ENCODE data around the gene IKZF1.

Gene IKZF1

DNA sequence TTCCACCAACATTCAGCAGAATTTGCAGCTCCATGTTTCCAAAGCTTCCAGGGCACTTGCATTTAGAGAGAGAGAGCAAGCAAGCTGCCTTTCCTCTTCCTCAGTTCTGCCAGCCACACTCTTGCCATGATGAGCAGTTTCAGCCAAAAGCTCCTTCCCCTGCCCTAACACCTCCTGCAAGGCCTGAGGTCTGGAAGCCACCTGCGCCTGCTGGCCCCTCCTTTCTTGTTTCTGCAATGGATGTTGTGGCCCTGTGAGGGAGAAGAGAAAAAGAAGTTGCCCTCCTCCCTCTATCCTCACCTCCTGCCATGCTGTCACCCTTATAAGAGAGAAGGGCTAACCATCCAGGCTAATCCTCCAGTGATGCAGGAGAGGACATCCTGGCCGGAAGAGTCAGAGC is 48.7 kb downstream of the IKZF1 start:
- Histone ChIP-seq H3K9me2 (replicated peaks; ENCODE audit: insufficient read depth, low read length) (no peaks in the 10 kb centered on the region), H2AFZ (ENCODE audit: low read length) (no peak overlapping the region), H3K27ac (ENCODE audit: low read length) (peak overlapping the region; percentile 1; the same call in 1 of the 2 replicates), H3K4me2 (ENCODE audit: low read depth, low read length) (no peak overlapping the region), H3K79me2 (ENCODE audit: low read length) (peaks cover 96% of the 10 kb centered on the region), H3K4me3 (ENCODE audit: low read length) (no peak overlapping the region), H3K36me3 (replicated peaks; ENCODE audit: insufficient read depth, low read length) (0 out of 2 replicates have a peak, but pooled peaks cover 4% of the 10 kb centered on the region), H3K27me3 (replicated peaks; ENCODE audit: insufficient read depth, low read length) (no peaks in the 10 kb centered on the region), H3K4me1 (ENCODE audit: low read length) (peaks cover 15% of the 10 kb centered on the region; the same call in 1 of the 2 replicates), H3K9ac (ENCODE audit: low read length) (no peak overlapping the region), H3F3A (ENCODE audit: insufficient read depth, low read length) (no peaks in the 10 kb centered on the region), H4K20me1 (ENCODE audit: insufficient read depth, low read length) (no peaks in the 10 kb centered on the region), H3K9me3 (replicated peaks; ENCODE audit: insufficient read depth, low read length) (no peaks in the 10 kb centered on the region)
- TF ChIP-seq EZH2phosphoT487 (IDR thresholded peaks at IDR 0.05; ENCODE audit: low read length) (no peak), EZH2 (optimal IDR thresholded peaks at IDR 0.05; ENCODE audit: low read depth, low read length) (no peak)
- TF ChIP-seq, protein P1, sequence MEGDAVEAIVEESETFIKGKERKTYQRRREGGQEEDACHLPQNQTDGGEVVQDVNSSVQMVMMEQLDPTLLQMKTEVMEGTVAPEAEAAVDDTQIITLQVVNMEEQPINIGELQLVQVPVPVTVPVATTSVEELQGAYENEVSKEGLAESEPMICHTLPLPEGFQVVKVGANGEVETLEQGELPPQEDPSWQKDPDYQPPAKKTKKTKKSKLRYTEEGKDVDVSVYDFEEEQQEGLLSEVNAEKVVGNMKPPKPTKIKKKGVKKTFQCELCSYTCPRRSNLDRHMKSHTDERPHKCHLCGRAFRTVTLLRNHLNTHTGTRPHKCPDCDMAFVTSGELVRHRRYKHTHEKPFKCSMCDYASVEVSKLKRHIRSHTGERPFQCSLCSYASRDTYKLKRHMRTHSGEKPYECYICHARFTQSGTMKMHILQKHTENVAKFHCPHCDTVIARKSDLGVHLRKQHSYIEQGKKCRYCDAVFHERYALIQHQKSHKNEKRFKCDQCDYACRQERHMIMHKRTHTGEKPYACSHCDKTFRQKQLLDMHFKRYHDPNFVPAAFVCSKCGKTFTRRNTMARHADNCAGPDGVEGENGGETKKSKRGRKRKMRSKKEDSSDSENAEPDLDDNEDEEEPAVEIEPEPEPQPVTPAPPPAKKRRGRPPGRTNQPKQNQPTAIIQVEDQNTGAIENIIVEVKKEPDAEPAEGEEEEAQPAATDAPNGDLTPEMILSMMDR (IDR thresholded peaks at IDR 0.05; ENCODE audit: low read length): no peak
- DNase-seq: no peak

DNA sequence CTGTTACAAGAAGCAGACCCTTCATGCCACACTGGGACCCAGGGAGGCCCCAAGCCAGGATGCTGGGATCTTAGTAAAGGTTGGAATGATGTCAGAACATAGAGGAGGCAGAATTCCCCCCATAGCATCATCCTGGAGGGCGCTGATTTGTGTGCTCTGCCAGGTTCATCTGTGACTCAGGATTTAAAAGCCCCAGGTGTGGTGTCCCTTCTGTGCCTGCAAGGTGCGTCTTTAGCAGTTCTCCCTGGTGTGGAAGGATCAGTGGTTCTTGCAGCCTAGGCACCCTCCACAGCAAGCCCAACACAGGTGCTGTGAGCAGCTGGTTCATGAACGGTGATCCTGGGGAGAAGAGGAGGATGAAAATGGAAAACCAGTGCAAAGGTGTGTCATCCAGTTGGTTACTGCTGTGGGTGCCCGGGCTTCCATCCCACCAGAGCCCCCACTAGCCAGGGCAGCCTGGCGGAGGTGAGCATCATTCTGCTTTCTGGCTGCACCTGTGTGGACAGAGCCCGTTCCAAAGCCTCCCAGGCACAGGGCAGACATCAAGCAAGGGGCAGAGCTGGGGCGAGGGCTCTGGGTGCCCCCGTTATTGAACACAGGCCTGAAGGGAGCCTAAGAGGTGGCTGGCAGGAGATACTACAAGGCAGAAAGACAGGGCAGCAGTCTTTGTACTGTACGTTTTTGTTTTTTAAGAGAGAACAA is 49.5 kb downstream of the IKZF1 start:
- H3K4me1 ChIP-seq (ENCODE audit: low read length): peaks cover 15% of the 10 kb centered on the region; the same call in 1 of the 2 replicates
- no peak overlapping the region for H3K4me2 ChIP-seq (ENCODE audit: low read depth, low read length)
- H3F3A ChIP-seq (ENCODE audit: insufficient read depth, low read length): no peaks in the 10 kb centered on the region
- 0 out of 2 replicates have a peak, but pooled peaks cover 4% of the 10 kb centered on the region for H3K36me3 ChIP-seq (replicated peaks; ENCODE audit: insufficient read depth, low read length)
- H3K9me3 ChIP-seq (replicated peaks; ENCODE audit: insufficient read depth, low read length): no peaks in the 10 kb centered on the region
- TF ChIP-seq EZH2phosphoT487 (IDR thresholded peaks at IDR 0.05; ENCODE audit: low read length) (no peak), EZH2 (optimal IDR thresholded peaks at IDR 0.05; ENCODE audit: low read depth, low read length) (no peak)
- TF ChIP-seq, protein P1 (IDR thresholded peaks at IDR 0.05; ENCODE audit: low read length): no peak
- no peak overlapping the region for H3K9ac ChIP-seq (ENCODE audit: low read length)
- DNase-seq: no peak
- no peaks in the 10 kb centered on the region for H3K27me3 ChIP-seq (replicated peaks; ENCODE audit: insufficient read depth, low read length)
- H2AFZ ChIP-seq (ENCODE audit: low read length): no peak overlapping the region
- no peaks in the 10 kb centered on the region for H4K20me1 ChIP-seq (ENCODE audit: insufficient read depth, low read length)
- peaks cover 95% of the 10 kb centered on the region for H3K79me2 ChIP-seq (ENCODE audit: low read length)
- H3K4me3 ChIP-seq (ENCODE audit: low read length): no peak overlapping the region
- H3K27ac ChIP-seq (ENCODE audit: low read length): no peak overlapping the region
- no peaks in the 10 kb centered on the region for H3K9me2 ChIP-seq (replicated peaks; ENCODE audit: insufficient read depth, low read length)

DNA sequence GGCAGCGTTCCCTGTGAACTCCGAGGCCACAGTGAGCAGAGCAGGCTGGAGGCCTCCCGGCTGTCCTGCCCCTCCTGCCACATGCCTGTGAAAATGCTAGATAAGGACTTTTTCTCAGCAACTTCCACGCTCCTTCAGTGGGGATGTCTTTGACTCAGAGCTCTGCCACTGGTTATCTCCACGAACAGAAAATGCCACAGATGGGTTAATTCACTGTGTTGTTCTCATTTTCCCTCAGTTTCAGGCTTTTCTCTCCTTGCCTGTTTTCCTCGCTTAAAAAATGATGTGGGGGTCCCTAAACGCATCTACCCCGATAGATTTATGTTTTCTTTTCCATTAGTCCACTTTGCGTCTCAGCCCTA is 51.3 kb downstream of the IKZF1 start:
- Histone ChIP-seq H3K4me1 (ENCODE audit: low read length) (peaks cover 11% of the 10 kb centered on the region; the same call in 1 of the 2 replicates), H3F3A (ENCODE audit: insufficient read depth, low read length) (no peaks in the 10 kb centered on the region), H3K4me3 (ENCODE audit: low read length) (no peak overlapping the region), H3K27ac (ENCODE audit: low read length) (no peak overlapping the region), H3K79me2 (ENCODE audit: low read length) (peaks cover 95% of the 10 kb centered on the region), H3K4me2 (ENCODE audit: low read depth, low read length) (no peak overlapping the region), H3K9ac (ENCODE audit: low read length) (no peak overlapping the region), H3K9me2 (replicated peaks; ENCODE audit: insufficient read depth, low read length) (no peaks in the 10 kb centered on the region), H3K27me3 (replicated peaks; ENCODE audit: insufficient read depth, low read length) (no peaks in the 10 kb centered on the region), H2AFZ (ENCODE audit: low read length) (no peak overlapping the region), H4K20me1 (ENCODE audit: insufficient read depth, low read length) (no peaks in the 10 kb centered on the region), H3K36me3 (replicated peaks; ENCODE audit: insufficient read depth, low read length) (0 out of 2 replicates have a peak, but pooled peaks cover 4% of the 10 kb centered on the region), H3K9me3 (replicated peaks; ENCODE audit: insufficient read depth, low read length) (no peaks in the 10 kb centered on the region)
- TF ChIP-seq, protein P1 (IDR thresholded peaks at IDR 0.05; ENCODE audit: low read length): no peak
- TF ChIP-seq EZH2 (optimal IDR thresholded peaks at IDR 0.05; ENCODE audit: low read depth, low read length): no peak
- no peak for DNase-seq

All from MM.1S (cell line).